PC-3 (cell line): ENCODE results near the gene SGK2. TPM values are rescaled to one million over a fixed set of nuclear protein-coding genes. Genes with fewer than 3 reads are reported as not detected.

Experiments
- ATAC-seq: fragments of 200-7000 bp; cut with Tn5 transposase; 2 replicates; pipeline ENCODE4 v1.9.1; 2020; ENCODE audit warnings: mild to moderate bottlenecking, moderate library complexity
- BruUV-seq: library from RNA; stranded (reverse); fragments of 400-500 nt; replicated peaks from 2 replicates; lab custom pipeline; 2021; lab: Mats Ljungman, UMichigan
- CTCF ChIA-PET: fragments of 300-600 bp; sonication (Branson Sonifier 250); formaldehyde crosslinking; loops from one replicate; lab custom pipeline; 2022; ENCODE audit warnings: antibody characterized with exemption; lab: Charles Lee
- POLR2A ChIA-PET: fragments of 300-600 bp; sonication (Branson Sonifier 250); formaldehyde crosslinking; loops from one replicate; lab custom pipeline; 2022; ENCODE audit warnings: antibody characterized with exemption; ENCODE audit not compliant: unreplicated experiment; lab: Charles Lee
- DNase-seq: peaks from one replicate; pipeline ENCODE4 v3.0.0-alpha.2; 2015
- H2AFZ ChIP-seq: fragments of 300-600 bp; sonication (generic); 2 replicates; pipeline ENCODE4 v1.6.0; 2016; ENCODE audit warnings: antibody characterized with exemption, low read length
- H3F3A ChIP-seq: fragments of 300-600 bp; sonication (generic); one replicate; pipeline ENCODE4 v1.6.0; 2017; ENCODE audit warnings: antibody characterized with exemption, low read length, control low read depth, mild to moderate bottlenecking; ENCODE audit not compliant: unreplicated experiment
- H3K27ac ChIP-seq: fragments of 300-600 bp; sonication (generic); 2 replicates; pipeline ENCODE4 v1.5.1; 2016; ENCODE audit warnings: mild to moderate bottlenecking, low read length
- H3K27me3 ChIP-seq: fragments of 300-600 bp; sonication (generic); 2 replicates; pipeline ENCODE4 v1.6.1; 2016; ENCODE audit warnings: low read length, mixed read lengths
- H3K36me3 ChIP-seq: fragments of 300-600 bp; sonication (generic); 2 replicates; pipeline ENCODE4 v1.6.1; 2016; ENCODE audit warnings: low read depth, mixed run types, low read length, mixed read lengths
- H3K4me1 ChIP-seq: fragments of 300-600 bp; sonication (generic); 2 replicates; pipeline ENCODE4 v1.5.1; 2016; ENCODE audit warnings: low read length; ENCODE audit not compliant: insufficient read depth
- H3K4me2 ChIP-seq: fragments of 300-600 bp; sonication (generic); 2 replicates; pipeline ENCODE4 v1.6.0; 2016; ENCODE audit warnings: low read length
- H3K4me3 ChIP-seq: fragments of 300-600 bp; sonication (generic); 2 replicates; pipeline ENCODE4 v1.5.1; 2016; ENCODE audit warnings: mild to moderate bottlenecking, low read length, mixed read lengths
- H3K79me2 ChIP-seq: fragments of 300-600 bp; sonication (generic); 2 replicates; pipeline ENCODE4 v1.6.1; 2017; ENCODE audit warnings: low read length, mixed read lengths
- H3K9ac ChIP-seq: fragments of 300-600 bp; sonication (generic); 2 replicates; pipeline ENCODE4 v1.6.0; 2016; ENCODE audit warnings: mild to moderate bottlenecking, low read length
- H3K9me2 ChIP-seq: fragments of 300-600 bp; sonication (generic); replicated peaks from 2 replicates; pipeline ENCODE4 v1.6.1; 2016; ENCODE audit warnings: mixed run types, low read length, mixed read lengths
- H3K9me3 ChIP-seq: fragments of 300-600 bp; sonication (generic); 2 replicates; pipeline ENCODE4 v1.6.1; 2016; ENCODE audit warnings: low read length, mixed read lengths
- H4K20me1 ChIP-seq: fragments of 300-600 bp; sonication (generic); 2 replicates; pipeline ENCODE4 v1.6.1; 2016; ENCODE audit warnings: low read length, mixed read lengths
- EZH2 ChIP-seq: fragments of 300-600 bp; sonication (generic); IDR thresholded peaks from one replicate; pipeline ENCODE4 v1.6.1; 2017; ENCODE audit warnings: antibody characterized with exemption, mild to moderate bottlenecking, low read length; ENCODE audit not compliant: unreplicated experiment
- EZH2phosphoT487 ChIP-seq: fragments of 300-600 bp; sonication (generic); IDR thresholded peaks from 2 replicates; pipeline ENCODE4 v1.6.1; 2018; ENCODE audit warnings: mild to moderate bottlenecking, antibody characterized with exemption, low read length, borderline replicate concordance
- intact Hi-C: fragments of 100-400 bp; cut with micrococcal nuclease; formaldehyde crosslinking; loops from 2 replicates; pipeline ENCODE4 v1.9.0; 2023
- total RNA-seq: library from RNA; depleted of rRNA; stranded (reverse); fragments of >200 nt; gene quantifications from 2 replicates; pipeline ENCODE4 v1.2.3, GENCODE V29; 2014
- TF ChIP-seq, protein P1 (sequence below): fragments of 300-600 bp; sonication (generic); conservative IDR thresholded peaks from 2 replicates; pipeline ENCODE4 v1.5.1; 2017; ENCODE audit warnings: antibody characterized with exemption, low read depth, mild to moderate bottlenecking, low read length

SGK2 gene
- total RNA-seq, 1 experiment from 2014 or later, result 6.6 TPM

DNA sequence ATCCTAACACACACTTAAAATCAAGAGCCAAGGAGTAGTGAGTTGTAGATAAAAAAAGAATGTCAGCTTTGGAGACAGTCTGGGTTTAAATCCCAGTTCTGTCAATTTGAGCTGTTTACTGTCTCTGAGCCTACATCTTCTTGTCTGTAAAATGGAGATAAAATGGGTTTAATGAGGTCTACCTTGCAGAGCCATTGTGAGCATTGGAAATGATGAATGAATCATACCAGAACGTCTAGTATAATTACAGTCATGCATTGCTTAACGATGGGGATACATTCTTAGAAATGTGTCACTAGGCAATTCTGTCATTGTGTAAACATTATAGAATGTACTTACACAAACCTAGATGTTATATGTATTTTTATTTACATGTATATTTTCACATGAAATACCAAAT lies 17.6 kb upstream of the SGK2 start:
- Histone ChIP-seq H4K20me1 (peaks cover 3% of the 10 kb centered on the region; the same call in 1 of the 2 replicates), H3K9me3 (no peaks in the 10 kb centered on the region), H3K4me3 (no peak overlapping the region), H3K27me3 (no peaks in the 10 kb centered on the region), H3K27ac (peak overlapping the region; percentile 42), H3K4me1 (peaks cover 24% of the 10 kb centered on the region), H2AFZ (no peak overlapping the region), H3K9me2 (no peaks in the 10 kb centered on the region), H3F3A (no peaks in the 10 kb centered on the region), H3K79me2 (no peaks in the 10 kb centered on the region), H3K4me2 (peak overlapping the region; percentile 52), H3K9ac (no peak overlapping the region), H3K36me3 (peaks cover 3% of the 10 kb centered on the region; the same call in 1 of the 2 replicates)
- peak; percentile 95 for DNase-seq
- POLR2A ChIA-PET, result interaction anchor here (0.6 kb wide), 1 partner anchor 27 kb away, joined by 3 read pairs; no protein-coding TSS in a partner anchor
- CTCF ChIA-PET, result no interaction called here
- intact Hi-C loops, result loop anchor here (1.0 kb wide), 1 partner anchor 49 kb away; the partner anchor contains the start of gene IFT52
- BruUV-seq, result no TSS peak
- ATAC-seq, result peak; percentile 92
- TF ChIP-seq EZH2 (no peak), EZH2phosphoT487 (no peak)
- TF ChIP-seq, protein P1, sequence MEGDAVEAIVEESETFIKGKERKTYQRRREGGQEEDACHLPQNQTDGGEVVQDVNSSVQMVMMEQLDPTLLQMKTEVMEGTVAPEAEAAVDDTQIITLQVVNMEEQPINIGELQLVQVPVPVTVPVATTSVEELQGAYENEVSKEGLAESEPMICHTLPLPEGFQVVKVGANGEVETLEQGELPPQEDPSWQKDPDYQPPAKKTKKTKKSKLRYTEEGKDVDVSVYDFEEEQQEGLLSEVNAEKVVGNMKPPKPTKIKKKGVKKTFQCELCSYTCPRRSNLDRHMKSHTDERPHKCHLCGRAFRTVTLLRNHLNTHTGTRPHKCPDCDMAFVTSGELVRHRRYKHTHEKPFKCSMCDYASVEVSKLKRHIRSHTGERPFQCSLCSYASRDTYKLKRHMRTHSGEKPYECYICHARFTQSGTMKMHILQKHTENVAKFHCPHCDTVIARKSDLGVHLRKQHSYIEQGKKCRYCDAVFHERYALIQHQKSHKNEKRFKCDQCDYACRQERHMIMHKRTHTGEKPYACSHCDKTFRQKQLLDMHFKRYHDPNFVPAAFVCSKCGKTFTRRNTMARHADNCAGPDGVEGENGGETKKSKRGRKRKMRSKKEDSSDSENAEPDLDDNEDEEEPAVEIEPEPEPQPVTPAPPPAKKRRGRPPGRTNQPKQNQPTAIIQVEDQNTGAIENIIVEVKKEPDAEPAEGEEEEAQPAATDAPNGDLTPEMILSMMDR, result no peak

GRCh38 chr20:43542161-43542560 lies 16.7 kb upstream of the SGK2 start:
- Histone ChIP-seq H3K4me3 (no peak overlapping the region), H2AFZ (no peak overlapping the region), H3K4me1 (peaks cover 24% of the 10 kb centered on the region), H3K36me3 (peaks cover 3% of the 10 kb centered on the region; the same call in 1 of the 2 replicates), H3K4me2 (no peak overlapping the region), H3F3A (no peaks in the 10 kb centered on the region), H3K27ac (no peak overlapping the region), H3K9me3 (no peaks in the 10 kb centered on the region), H3K9ac (no peak overlapping the region), H3K27me3 (no peaks in the 10 kb centered on the region), H4K20me1 (peaks cover 3% of the 10 kb centered on the region; the same call in 1 of the 2 replicates), H3K9me2 (no peaks in the 10 kb centered on the region), H3K79me2 (no peaks in the 10 kb centered on the region)
- POLR2A ChIA-PET, result interaction anchor here (0.6 kb wide), 1 partner anchor 48 kb away, joined by 15 read pairs; the partner anchor contains the start of gene IFT52
- DNase-seq, result no peak
- ATAC-seq, result no peak
- TF ChIP-seq, protein P1, result no peak
- TF ChIP-seq EZH2, result no peak
- TF ChIP-seq EZH2phosphoT487, result no peak
- BruUV-seq, result no TSS peak
- CTCF ChIA-PET, result no interaction called here
- intact Hi-C loops, result no loop called here

- POLR2A ChIA-PET, result no interaction called here
- ATAC-seq (no peak), DNase-seq (no peak)
- H3K9me3 ChIP-seq, result no peaks in the 10 kb centered on the region
- H4K20me1 ChIP-seq, result peaks cover 3% of the 10 kb centered on the region; the same call in 1 of the 2 replicates
- intact Hi-C loops, result no loop called here
- H3K36me3 ChIP-seq, result peaks cover 3% of the 10 kb centered on the region; the same call in 1 of the 2 replicates
- H3K4me3 ChIP-seq, result no peak overlapping the region
- H3K27me3 ChIP-seq, result no peaks in the 10 kb centered on the region
- H3K79me2 ChIP-seq, result no peaks in the 10 kb centered on the region
- H3K4me1 ChIP-seq, result peaks cover 24% of the 10 kb centered on the region
- no peak overlapping the region for H3K4me2 ChIP-seq
- TF ChIP-seq, protein P1, result no peak
- TF ChIP-seq EZH2phosphoT487 (no peak), EZH2 (no peak)
- H3K27ac ChIP-seq, result no peak overlapping the region
- H2AFZ ChIP-seq, result no peak overlapping the region
- CTCF ChIA-PET, result no interaction called here
- no TSS peak for BruUV-seq
- no peaks in the 10 kb centered on the region for H3F3A ChIP-seq
- H3K9me2 ChIP-seq, result no peaks in the 10 kb centered on the region
- H3K9ac ChIP-seq, result no peak overlapping the region
Observed at GRCh38 chr20:43542674-43543073, 16.2 kb upstream of the SGK2 start.
